Osteocyte (in vitro differentiated cells): ENCODE results near the gene FKBP1B. TPM values are rescaled to one million over a fixed set of nuclear protein-coding genes. Genes with fewer than 3 reads are reported as not detected.

ENCODE experiments used
- DNase-seq: peaks from one replicate; pipeline ENCODE4 v3.0.0; 2021; ENCODE audit warnings: mixed read lengths; ENCODE audit not compliant: unreplicated experiment; ENCODE audit errors: extremely low spot score
- H3K27ac Mint-ChIP-seq: one replicate; pipeline ENCODE4 v1.8.0; 2021; ENCODE audit warnings: mild to moderate bottlenecking, mixed read lengths; ENCODE audit not compliant: unreplicated experiment
- H3K27me3 Mint-ChIP-seq: one replicate; pipeline ENCODE4 v1.8.0; 2021; ENCODE audit warnings: mixed read lengths; ENCODE audit not compliant: unreplicated experiment
- H3K36me3 Mint-ChIP-seq: one replicate; pipeline ENCODE4 v1.8.0; 2021; ENCODE audit warnings: mixed read lengths; ENCODE audit not compliant: unreplicated experiment
- H3K4me1 Mint-ChIP-seq: one replicate; pipeline ENCODE4 v1.8.0; 2021; ENCODE audit warnings: mixed read lengths; ENCODE audit not compliant: unreplicated experiment
- H3K4me3 Mint-ChIP-seq: one replicate; pipeline ENCODE4 v1.8.0; 2021; ENCODE audit warnings: mild to moderate bottlenecking, moderate library complexity, mixed read lengths; ENCODE audit not compliant: unreplicated experiment
- H3K9me3 Mint-ChIP-seq: one replicate; pipeline ENCODE4 v1.8.0; 2021; ENCODE audit warnings: mixed read lengths; ENCODE audit not compliant: unreplicated experiment
- total RNA-seq: library from RNA; stranded (reverse); gene quantifications from 2 replicates; pipeline ENCODE4 v1.2.1, GENCODE V29; 2021
- TF ChIP-seq, protein P1 (sequence below): fragments of 200-600 bp; sonication (generic); IDR thresholded peaks from 2 replicates; pipeline ENCODE4 v1.5.0; 2021; ENCODE audit warnings: antibody characterized with exemption, mild to moderate bottlenecking, moderate library complexity

Gene FKBP1B
- total RNA-seq, 1 donor from 2014 or later, result 12.7 TPM

DNA sequence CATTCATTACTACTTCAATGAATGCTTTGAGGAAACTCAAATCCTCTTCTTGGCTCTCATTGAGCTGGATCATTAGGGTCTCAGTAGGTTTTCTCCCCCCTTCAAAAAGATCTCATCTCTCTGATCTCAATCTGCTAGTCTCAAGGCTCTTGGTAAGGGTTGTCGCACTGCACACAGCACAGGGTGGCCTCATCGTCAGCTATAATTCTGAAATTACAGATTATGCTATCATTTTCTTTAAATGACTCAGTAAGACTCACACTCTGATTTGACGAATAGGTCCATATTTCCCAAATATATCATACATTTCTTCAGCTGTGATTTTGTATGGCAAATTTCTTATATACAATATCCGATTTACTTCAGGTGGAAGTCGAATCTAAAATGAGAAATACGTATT, 24.3 kb downstream of the FKBP1B start:
- no peaks in the 10 kb centered on the region for H3K9me3 Mint-ChIP-seq
- TF ChIP-seq, protein P1, sequence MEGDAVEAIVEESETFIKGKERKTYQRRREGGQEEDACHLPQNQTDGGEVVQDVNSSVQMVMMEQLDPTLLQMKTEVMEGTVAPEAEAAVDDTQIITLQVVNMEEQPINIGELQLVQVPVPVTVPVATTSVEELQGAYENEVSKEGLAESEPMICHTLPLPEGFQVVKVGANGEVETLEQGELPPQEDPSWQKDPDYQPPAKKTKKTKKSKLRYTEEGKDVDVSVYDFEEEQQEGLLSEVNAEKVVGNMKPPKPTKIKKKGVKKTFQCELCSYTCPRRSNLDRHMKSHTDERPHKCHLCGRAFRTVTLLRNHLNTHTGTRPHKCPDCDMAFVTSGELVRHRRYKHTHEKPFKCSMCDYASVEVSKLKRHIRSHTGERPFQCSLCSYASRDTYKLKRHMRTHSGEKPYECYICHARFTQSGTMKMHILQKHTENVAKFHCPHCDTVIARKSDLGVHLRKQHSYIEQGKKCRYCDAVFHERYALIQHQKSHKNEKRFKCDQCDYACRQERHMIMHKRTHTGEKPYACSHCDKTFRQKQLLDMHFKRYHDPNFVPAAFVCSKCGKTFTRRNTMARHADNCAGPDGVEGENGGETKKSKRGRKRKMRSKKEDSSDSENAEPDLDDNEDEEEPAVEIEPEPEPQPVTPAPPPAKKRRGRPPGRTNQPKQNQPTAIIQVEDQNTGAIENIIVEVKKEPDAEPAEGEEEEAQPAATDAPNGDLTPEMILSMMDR, result no peak
- H3K4me1 Mint-ChIP-seq, result peaks cover 27% of the 10 kb centered on the region
- H3K27me3 Mint-ChIP-seq, result no peaks in the 10 kb centered on the region
- H3K27ac Mint-ChIP-seq, result peak overlapping the region; percentile 23
- no peak for DNase-seq
- peak overlapping the region; percentile 40 for H3K4me3 Mint-ChIP-seq
- peaks cover 10% of the 10 kb centered on the region for H3K36me3 Mint-ChIP-seq

- H3K27me3 Mint-ChIP-seq, result no peaks in the 10 kb centered on the region
- TF ChIP-seq, protein P1, result no peak
- no peaks in the 10 kb centered on the region for H3K9me3 Mint-ChIP-seq
- peak overlapping the region; percentile 98 for H3K4me3 Mint-ChIP-seq
- no peak for DNase-seq
- peaks cover 27% of the 10 kb centered on the region for H3K4me1 Mint-ChIP-seq
- peak overlapping the region; percentile 97 for H3K27ac Mint-ChIP-seq
- H3K36me3 Mint-ChIP-seq, result peaks cover 15% of the 10 kb centered on the region
These were observed 25.7 kb downstream of the FKBP1B start for GRCh38 chr2:24075259-24075658.

DNA sequence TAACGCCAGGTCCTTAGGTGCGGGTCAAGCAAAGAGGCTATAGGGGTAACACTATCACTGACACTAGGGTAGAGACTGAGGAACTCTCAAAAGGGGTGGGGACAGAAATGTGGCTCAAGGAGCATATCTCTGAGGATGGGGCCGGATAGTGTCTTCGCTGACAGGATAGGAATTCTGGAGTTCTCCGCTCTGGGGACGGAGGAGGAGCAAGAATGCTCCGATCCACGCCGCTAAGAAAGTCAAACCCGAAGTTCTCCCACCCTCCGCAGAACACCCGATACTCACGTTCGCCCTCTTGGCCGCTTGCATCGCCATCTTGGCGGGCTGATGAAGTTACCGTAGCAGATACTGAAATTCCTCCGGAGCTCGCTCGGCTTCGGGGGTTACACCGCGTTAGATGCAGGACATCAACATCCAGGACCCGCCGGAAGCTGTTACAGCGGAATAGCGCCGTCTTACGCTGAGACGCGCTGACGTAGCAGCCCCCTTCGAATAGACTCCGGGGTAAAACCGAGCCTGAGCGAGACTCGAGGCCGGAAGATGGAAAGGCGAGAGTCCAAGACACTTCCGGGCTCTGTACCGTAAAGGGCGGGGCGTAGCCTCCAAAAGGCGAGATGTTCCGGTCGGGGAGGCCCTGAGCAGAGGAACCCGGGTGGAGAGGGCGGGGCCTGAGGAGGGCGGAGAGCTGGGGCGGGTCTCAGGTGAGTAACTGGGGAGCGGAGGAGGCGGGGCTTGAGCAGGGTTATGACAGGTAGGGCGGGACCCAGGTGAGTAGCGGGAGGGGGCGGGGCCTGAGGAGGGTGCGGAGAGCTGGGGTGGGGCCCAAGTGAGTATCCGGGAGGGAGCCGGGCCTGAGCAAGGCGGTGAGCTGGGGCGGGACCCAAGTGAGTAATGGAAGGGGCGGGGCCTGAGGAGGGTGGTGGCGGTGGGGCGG, 26.6 kb downstream of the FKBP1B start, which contains the start of gene SF3B6:
TSS of gene SF3B6 (minus strand) at position 412 of the 934 bp plus-strand sequence. CDS start at position 315, 97 bp downstream.
- peak within 1 kb of the TSS; percentile 98 for H3K4me3 Mint-ChIP-seq
- TF ChIP-seq, protein P1, result no peak
- no peaks in the 10 kb centered on the region for H3K9me3 Mint-ChIP-seq
- no peaks in the 10 kb centered on the region for H3K27me3 Mint-ChIP-seq
- H3K27ac Mint-ChIP-seq, result peak within 1 kb of the TSS; percentile 97
- DNase-seq, result peak; percentile 98
- peaks cover 27% of the 10 kb centered on the region for H3K4me1 Mint-ChIP-seq
- peaks cover 16% of the 10 kb centered on the region for H3K36me3 Mint-ChIP-seq

- no peak for DNase-seq
- peaks cover 27% of the 10 kb centered on the region for H3K4me1 Mint-ChIP-seq
- H3K9me3 Mint-ChIP-seq, result no peaks in the 10 kb centered on the region
- TF ChIP-seq, protein P1, result no peak
- no peaks in the 10 kb centered on the region for H3K27me3 Mint-ChIP-seq
- H3K27ac Mint-ChIP-seq, result peak overlapping the region; percentile 97
- H3K4me3 Mint-ChIP-seq, result peak overlapping the region; percentile 98
- peaks cover 18% of the 10 kb centered on the region for H3K36me3 Mint-ChIP-seq
These were observed 27.5 kb downstream of the FKBP1B start for GRCh38 chr2:24076849-24077534.

GRCh38 chr2:24077535-24077877, 28.0 kb downstream of the FKBP1B start:
- Mint-ChIP-seq H3K36me3 (peaks cover 19% of the 10 kb centered on the region), H3K27ac (peak overlapping the region; percentile 97), H3K4me1 (peaks cover 30% of the 10 kb centered on the region), H3K27me3 (no peaks in the 10 kb centered on the region), H3K4me3 (peak overlapping the region; percentile 98), H3K9me3 (no peaks in the 10 kb centered on the region)
- no peak for DNase-seq
- TF ChIP-seq, protein P1, result no peak
